ENCODE data around the gene PRMT3. TPM values are rescaled to one million over a fixed set of nuclear protein-coding genes. Genes with fewer than 3 reads are reported as not detected.

Gene PRMT3
- polyA plus RNA-seq, 6 donors from 2014 or later = 5.8 to 17.1 (median 9.5) TPM

DNA sequence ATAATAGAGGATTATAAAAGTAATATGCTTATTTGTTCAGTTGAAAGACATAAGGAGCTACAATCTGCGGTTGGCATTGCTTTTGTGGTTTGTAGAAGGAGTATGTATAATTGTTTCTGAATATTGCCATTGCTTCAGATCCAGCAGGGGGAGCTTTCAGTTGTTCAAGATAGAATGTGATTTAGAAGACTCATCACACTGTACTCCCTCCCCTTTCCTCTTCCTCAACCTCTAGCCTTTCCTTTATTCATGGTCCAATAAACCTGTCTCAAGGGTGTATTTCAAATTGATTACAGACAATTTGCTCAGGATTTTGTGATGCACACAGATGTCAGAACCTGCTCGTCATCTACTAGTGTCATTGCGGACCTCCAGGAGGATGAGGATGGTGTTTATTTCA lies 9.8 kb downstream of the PRMT3 start:
- Mint-ChIP-seq H3K36me3 (peaks cover 7 to 16% of the 10 kb centered on the region in 2 donors), H3K4me3 (no peak overlapping the region), H3K27me3 (no peaks in the 10 kb centered on the region), H3K27ac (no peak overlapping the region), H3K4me1 (peaks cover 3 to 5% (median 4%) of the 10 kb centered on the region in 3 donors), H3K9me3 (no peaks in the 10 kb centered on the region)
- no peak for DNase-seq
- peak in 1 of 2 donors; percentile 63 for ATAC-seq (ENCODE audit: low read depth in 2 of 2)

- ATAC-seq (ENCODE audit: low read depth in 2 of 2) (no peak), DNase-seq (no peak)
- Mint-ChIP-seq H3K27ac (no peak overlapping the region), H3K36me3 (peaks cover 5 to 24% of the 10 kb centered on the region in 2 donors), H3K9me3 (no peaks in the 10 kb centered on the region), H3K4me1 (peaks cover 3 to 5% (median 4%) of the 10 kb centered on the region in 3 donors), H3K27me3 (no peaks in the 10 kb centered on the region), H3K4me3 (no peak overlapping the region)
These were observed 12.0 kb downstream of the PRMT3 start for GRCh38 chr11:20399498-20399897.

DNA sequence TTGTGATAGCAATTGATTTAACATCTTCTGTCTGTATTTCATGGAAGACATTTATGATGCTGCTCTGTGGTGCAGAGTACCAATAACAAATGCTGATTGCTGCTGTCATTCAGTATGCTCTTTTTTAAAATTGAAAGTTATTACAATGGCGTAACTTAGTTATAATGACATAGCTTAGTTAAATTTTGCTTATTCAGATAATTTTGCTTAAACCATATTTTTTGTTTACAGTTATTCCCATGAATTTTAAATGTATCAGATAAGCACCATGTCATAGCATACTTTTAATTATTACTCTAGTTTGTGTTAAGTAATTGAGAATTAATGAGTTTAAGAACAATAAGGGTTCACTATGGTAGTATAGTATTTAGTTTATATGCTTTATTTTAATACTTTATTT lies 15.5 kb downstream of the PRMT3 start:
- Mint-ChIP-seq H3K36me3 (peaks cover 4 to 29% of the 10 kb centered on the region in 2 donors), H3K4me1 (no peaks in the 10 kb centered on the region), H3K27me3 (no peaks in the 10 kb centered on the region), H3K4me3 (no peak overlapping the region), H3K9me3 (no peaks in the 10 kb centered on the region), H3K27ac (no peak overlapping the region)
- ATAC-seq (ENCODE audit: low read depth in 2 of 2) (no peak), DNase-seq (no peak)

GRCh38 chr11:20406484-20406883 lies 19.0 kb downstream of the PRMT3 start:
- ATAC-seq (ENCODE audit: low read depth in 2 of 2) (no peak), DNase-seq (no peak)
- no peak overlapping the region for H3K27ac Mint-ChIP-seq
- H3K4me1 Mint-ChIP-seq = no peaks in the 10 kb centered on the region
- H3K27me3 Mint-ChIP-seq = no peaks in the 10 kb centered on the region
- H3K36me3 Mint-ChIP-seq = peaks cover 4 to 24% of the 10 kb centered on the region in 2 donors
- H3K9me3 Mint-ChIP-seq = no peaks in the 10 kb centered on the region
- no peak overlapping the region for H3K4me3 Mint-ChIP-seq

- peaks cover 4 to 24% of the 10 kb centered on the region in 2 donors for H3K36me3 Mint-ChIP-seq
- H3K27me3 Mint-ChIP-seq = no peaks in the 10 kb centered on the region
These were observed 19.8 kb downstream of the PRMT3 start for GRCh38 chr11:20407344-20407743.

GRCh38 chr11:20415432-20415831 lies 27.9 kb downstream of the PRMT3 start:
- H3K27me3 Mint-ChIP-seq = no peaks in the 10 kb centered on the region
- H3K27ac Mint-ChIP-seq = no peak overlapping the region
- H3K9me3 Mint-ChIP-seq = no peaks in the 10 kb centered on the region
- DNase-seq (no peak), ATAC-seq (ENCODE audit: low read depth in 2 of 2) (no peak)
- no peak overlapping the region for H3K4me3 Mint-ChIP-seq
- no peaks in the 10 kb centered on the region for H3K4me1 Mint-ChIP-seq
- H3K36me3 Mint-ChIP-seq = peaks cover 16 to 22% of the 10 kb centered on the region in 2 donors

More at GRCh38 chr11:20407344-20407743, 19.8 kb downstream of the PRMT3 start:
- no peaks in the 10 kb centered on the region for H3K9me3 Mint-ChIP-seq
- no peak overlapping the region for H3K4me3 Mint-ChIP-seq
- ATAC-seq (ENCODE audit: low read depth in 2 of 2) (no peak), DNase-seq (no peak)
- H3K27ac Mint-ChIP-seq = no peak overlapping the region
- H3K4me1 Mint-ChIP-seq = no peaks in the 10 kb centered on the region

DNA sequence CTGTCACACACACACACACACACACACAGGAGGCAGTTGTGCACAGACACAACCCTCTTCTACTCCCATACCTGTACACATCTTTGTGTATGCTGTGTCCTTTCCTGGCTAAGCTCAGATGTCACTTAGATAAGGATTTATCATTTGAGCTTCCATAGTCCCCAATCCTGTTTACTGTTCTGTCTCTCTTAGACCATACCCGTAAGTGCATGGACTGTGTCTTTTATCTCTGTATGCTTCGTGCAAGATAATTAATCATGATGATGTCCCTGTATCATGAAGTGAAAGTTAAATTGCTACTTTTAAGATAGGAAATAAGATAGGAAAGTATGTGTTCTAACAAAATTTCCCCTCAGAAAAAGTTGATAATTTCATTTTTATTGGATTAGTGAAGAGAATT lies 30.3 kb downstream of the PRMT3 start:
- no peaks in the 10 kb centered on the region for H3K4me1 Mint-ChIP-seq
- no peak overlapping the region for H3K4me3 Mint-ChIP-seq
- H3K27me3 Mint-ChIP-seq = no peaks in the 10 kb centered on the region
- DNase-seq (no peak), ATAC-seq (ENCODE audit: low read depth in 2 of 2) (no peak)
- H3K9me3 Mint-ChIP-seq = no peaks in the 10 kb centered on the region
- no peak overlapping the region for H3K27ac Mint-ChIP-seq
- H3K36me3 Mint-ChIP-seq = peaks cover 31% of the 10 kb centered on the region in 2 donors

GRCh38 chr11:20421946-20422345 lies 34.4 kb downstream of the PRMT3 start:
- H3K9me3 Mint-ChIP-seq = no peaks in the 10 kb centered on the region
- no peak overlapping the region for H3K4me3 Mint-ChIP-seq
- H3K27me3 Mint-ChIP-seq = no peaks in the 10 kb centered on the region
- peak overlapping the region in 1 of 6 donors; percentile 76 for H3K27ac Mint-ChIP-seq
- no peak for DNase-seq
- no peak for ATAC-seq (ENCODE audit: low read depth in 2 of 2)
- peaks cover 27 to 34% of the 10 kb centered on the region in 2 donors for H3K36me3 Mint-ChIP-seq
- H3K4me1 Mint-ChIP-seq = no peaks in the 10 kb centered on the region

DNA sequence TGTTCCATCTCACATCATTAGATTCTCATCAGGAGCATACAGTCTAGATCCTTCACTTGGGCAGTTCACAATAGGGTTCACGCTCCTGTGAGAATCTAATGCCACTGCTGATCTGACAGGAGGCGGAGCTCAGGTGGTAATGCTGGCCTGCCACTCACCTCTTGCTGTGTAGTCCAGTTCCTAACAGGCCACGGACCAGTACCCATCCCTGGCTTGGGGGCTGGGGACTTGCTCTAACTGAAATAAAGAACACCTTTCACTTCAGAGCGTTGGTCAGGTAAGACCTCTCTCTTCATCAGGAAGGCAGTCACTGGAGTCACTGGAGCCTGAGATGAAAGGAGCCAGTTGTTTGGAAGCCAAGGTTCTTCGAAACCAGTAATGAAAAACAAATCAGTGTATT lies 41.7 kb downstream of the PRMT3 start:
- DNase-seq = no peak
- Mint-ChIP-seq H3K36me3 (peaks cover 0 to 23% of the 10 kb centered on the region in 2 donors), H3K27ac (peak overlapping the region in 4 of 6 donors; percentile 39 to 87 (median 68)), H3K4me1 (peaks cover 0 to 4% (median 0%) of the 10 kb centered on the region in 3 donors), H3K4me3 (no peak overlapping the region), H3K27me3 (no peaks in the 10 kb centered on the region), H3K9me3 (no peaks in the 10 kb centered on the region)
- no peak for ATAC-seq (ENCODE audit: low read depth in 2 of 2)

- Mint-ChIP-seq H3K4me1 (peaks cover 0 to 11% (median 6%) of the 10 kb centered on the region in 3 donors), H3K4me3 (no peak overlapping the region), H3K27me3 (no peaks in the 10 kb centered on the region), H3K27ac (no peak overlapping the region), H3K36me3 (peaks cover 23 to 27% of the 10 kb centered on the region in 2 donors), H3K9me3 (no peaks in the 10 kb centered on the region)
- ATAC-seq (ENCODE audit: low read depth in 2 of 2) (no peak), DNase-seq (no peak)
These were observed 51.1 kb downstream of the PRMT3 start for GRCh38 chr11:20438637-20439036.

DNA sequence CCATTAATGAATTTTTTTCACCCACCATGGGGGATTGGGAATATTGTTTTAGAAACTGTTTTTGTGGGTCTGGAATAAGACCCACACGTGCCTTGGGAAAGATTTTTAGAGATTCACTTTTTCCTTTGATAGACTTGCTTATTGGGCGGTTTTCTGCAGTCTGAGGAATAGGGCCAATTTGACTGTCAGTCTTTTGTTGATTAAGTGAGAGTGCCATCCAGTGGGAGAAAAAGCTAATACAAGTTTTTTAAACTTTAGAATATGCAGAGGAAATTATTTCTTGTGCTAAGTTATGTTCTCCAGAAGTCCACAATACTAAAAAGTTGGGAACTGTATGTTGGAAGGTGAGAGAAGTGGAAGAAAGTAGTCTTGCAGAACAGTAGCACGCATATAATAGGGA lies 56.1 kb downstream of the PRMT3 start:
- no peaks in the 10 kb centered on the region for H3K27me3 Mint-ChIP-seq
- no peak overlapping the region for H3K27ac Mint-ChIP-seq
- ATAC-seq (ENCODE audit: low read depth in 2 of 2) = no peak
- no peaks in the 10 kb centered on the region for H3K9me3 Mint-ChIP-seq
- peaks cover 0 to 21% of the 10 kb centered on the region in 2 donors for H3K36me3 Mint-ChIP-seq
- no peak for DNase-seq
- H3K4me3 Mint-ChIP-seq = no peak overlapping the region
- no peaks in the 10 kb centered on the region for H3K4me1 Mint-ChIP-seq

DNA sequence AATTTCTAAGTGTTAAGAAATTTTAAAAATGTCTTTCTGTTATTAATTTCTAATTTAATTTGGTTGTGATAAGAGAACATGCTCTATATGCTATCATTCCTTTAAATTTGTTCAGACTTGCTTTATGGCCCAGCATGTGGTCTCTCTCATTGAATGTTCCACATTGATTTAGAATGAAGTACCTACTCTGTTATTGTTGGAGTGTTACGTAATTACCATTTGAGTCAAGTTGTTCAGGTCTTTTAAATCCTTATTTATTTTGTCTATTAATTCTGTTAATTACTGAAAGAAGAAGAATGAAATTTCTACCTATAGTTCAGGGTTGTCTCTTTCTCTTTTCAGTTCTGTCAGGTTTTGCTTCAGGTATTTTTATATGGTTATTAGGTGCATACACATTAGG lies 57.0 kb downstream of the PRMT3 start:
- Mint-ChIP-seq H3K36me3 (peaks cover 0 to 16% of the 10 kb centered on the region in 2 donors), H3K4me1 (no peaks in the 10 kb centered on the region), H3K9me3 (no peaks in the 10 kb centered on the region), H3K27ac (no peak overlapping the region), H3K4me3 (no peak overlapping the region), H3K27me3 (no peaks in the 10 kb centered on the region)
- ATAC-seq (ENCODE audit: low read depth in 2 of 2) = no peak
- DNase-seq = no peak

- Mint-ChIP-seq H3K4me3 (no peak overlapping the region), H3K36me3 (peaks cover 0 to 12% of the 10 kb centered on the region in 2 donors), H3K4me1 (peaks cover 0 to 4% (median 4%) of the 10 kb centered on the region in 3 donors), H3K27ac (no peak overlapping the region), H3K27me3 (no peaks in the 10 kb centered on the region), H3K9me3 (no peaks in the 10 kb centered on the region)
- ATAC-seq (ENCODE audit: low read depth in 2 of 2) (no peak), DNase-seq (no peak)
These were observed 61.3 kb downstream of the PRMT3 start for GRCh38 chr11:20448834-20449233.

- Mint-ChIP-seq H3K9me3 (no peaks in the 10 kb centered on the region), H3K27me3 (no peaks in the 10 kb centered on the region), H3K4me1 (peaks cover 0 to 4% (median 4%) of the 10 kb centered on the region in 3 donors), H3K36me3 (peaks cover 0 to 17% of the 10 kb centered on the region in 2 donors), H3K27ac (no peak overlapping the region), H3K4me3 (no peak overlapping the region)
- ATAC-seq (ENCODE audit: low read depth in 2 of 2) (no peak), DNase-seq (no peak)
These were observed 63.3 kb downstream of the PRMT3 start for GRCh38 chr11:20450829-20451228.

DNA sequence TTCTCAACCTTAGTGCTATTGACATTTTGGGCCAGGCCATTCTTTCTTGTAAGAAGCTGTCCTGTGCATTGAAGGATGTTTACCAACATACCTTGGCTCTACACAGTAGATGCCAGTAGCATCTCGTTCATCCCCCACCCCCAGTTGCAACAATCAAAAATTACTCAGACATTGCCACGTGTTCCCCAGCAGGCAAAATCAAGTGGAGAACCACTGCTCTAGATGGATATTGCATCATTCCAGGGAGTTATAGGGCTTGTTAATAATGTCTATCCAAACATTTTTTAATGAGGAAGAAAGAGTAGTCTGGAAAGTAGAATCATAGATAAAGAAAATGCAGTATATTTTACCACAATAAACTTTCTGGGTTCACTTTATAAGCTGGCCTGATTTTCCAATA lies 64.1 kb downstream of the PRMT3 start:
- H3K36me3 Mint-ChIP-seq = peaks cover 0 to 21% of the 10 kb centered on the region in 2 donors
- H3K27me3 Mint-ChIP-seq = no peaks in the 10 kb centered on the region
- no peak for ATAC-seq (ENCODE audit: low read depth in 2 of 2)
- H3K9me3 Mint-ChIP-seq = no peaks in the 10 kb centered on the region
- no peak for DNase-seq
- H3K27ac Mint-ChIP-seq = no peak overlapping the region
- H3K4me3 Mint-ChIP-seq = no peak overlapping the region
- H3K4me1 Mint-ChIP-seq = peaks cover 0 to 4% (median 4%) of the 10 kb centered on the region in 3 donors

Data from naive B cell (primary cell).